GM20000 (cell line): ENCODE measurements around the gene CREB5.

Experiments
- DNase-seq: peaks from one replicate; pipeline ENCODE4 v3.0.0; 2012; ENCODE audit warnings: low spot score
- CTCF ChIP-seq: IDR thresholded peaks from 2 replicates; pipeline ENCODE4 v1.5.1; 2012; ENCODE audit warnings: mild to moderate bottlenecking, control low read depth; ENCODE audit errors: extremely low read depth, missing control alignments

CREB5 gene

DNA sequence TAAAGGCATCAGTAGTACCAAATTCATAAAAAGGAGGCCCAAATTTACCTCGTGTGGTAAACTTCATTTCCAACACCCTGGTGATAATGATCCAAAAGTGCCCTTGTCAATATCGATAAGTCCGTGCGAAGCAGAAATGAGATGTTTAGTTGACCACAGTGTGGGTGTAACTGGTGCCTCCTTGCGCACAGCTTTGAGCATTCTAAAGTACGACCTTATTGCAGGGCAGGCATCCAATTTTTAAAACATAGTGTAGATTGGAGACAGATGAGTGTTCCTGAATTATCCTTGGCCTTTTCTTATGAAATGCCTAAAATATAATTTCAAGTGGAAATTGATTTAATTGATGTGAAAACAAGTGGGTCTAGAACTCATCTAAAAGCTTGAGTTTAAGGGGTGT lies 297.4 kb downstream of the CREB5 start:
- DNase-seq: no peak
- TF ChIP-seq CTCF: no peak

GRCh38 chr7:28711114-28711513 lies 298.8 kb downstream of the CREB5 start:
- no peak for DNase-seq
- no peak for TF ChIP-seq CTCF

DNA sequence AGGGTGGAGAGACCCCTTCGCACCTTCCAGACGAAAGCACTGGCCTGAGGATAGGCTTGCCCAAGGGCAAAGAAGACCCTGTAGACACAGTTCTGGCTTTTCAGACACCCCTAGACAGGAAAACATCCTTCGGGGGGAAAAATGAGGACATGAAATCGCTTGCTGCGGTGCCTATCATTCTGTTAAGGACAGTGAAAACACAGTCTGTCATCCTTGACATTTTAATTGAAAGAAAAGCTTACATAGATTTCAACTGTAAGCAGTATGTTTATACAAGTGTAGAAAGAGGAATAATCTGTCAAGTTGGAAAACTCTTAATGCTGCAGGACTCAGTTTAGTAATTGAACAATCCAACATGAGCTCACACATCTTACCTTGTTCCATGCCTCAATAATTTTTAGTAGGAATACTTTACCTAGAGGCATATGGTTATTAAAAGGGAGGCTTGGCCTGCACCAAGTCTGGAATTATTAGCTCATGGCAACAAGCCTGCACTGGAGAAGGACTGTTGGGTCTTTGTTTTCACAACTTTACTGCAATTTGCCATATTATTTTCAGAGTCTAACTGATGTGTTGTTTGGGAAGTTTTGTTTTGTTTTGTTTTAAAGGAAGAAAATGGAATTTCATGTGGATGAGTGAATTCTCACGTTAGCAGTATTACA lies 302.3 kb downstream of the CREB5 start:
- no peak for TF ChIP-seq CTCF
- DNase-seq: no peak

DNA sequence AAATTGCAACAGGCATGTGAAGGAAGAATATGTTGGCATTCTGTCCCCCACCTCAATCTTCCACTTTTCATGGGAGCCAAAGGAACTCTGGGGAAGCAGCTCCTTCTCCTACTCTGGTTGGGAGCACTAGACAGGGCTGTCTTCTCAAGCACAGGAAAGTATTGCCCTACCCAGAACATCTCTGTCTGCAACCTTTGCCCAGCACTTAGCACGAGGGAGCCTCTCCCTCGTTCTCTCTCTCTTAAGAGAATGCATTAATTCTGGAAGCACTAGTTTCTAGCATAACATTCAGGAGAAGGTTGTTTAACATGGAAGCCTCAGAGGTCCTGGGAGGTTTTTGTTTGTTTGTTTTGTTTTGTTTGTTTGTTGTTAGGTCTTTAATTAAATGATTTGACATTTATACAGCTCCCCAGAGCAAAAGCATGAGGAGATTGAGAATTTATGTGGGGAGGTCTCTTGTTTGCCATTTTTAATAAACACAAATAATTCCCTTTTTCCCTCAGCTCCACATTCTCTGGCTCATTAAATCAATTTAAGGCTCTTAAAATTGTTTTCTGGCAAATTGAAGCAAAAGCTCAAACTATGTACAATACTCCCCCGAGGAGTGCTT lies 305.2 kb downstream of the CREB5 start:
- no peak for TF ChIP-seq CTCF
- DNase-seq: no peak

DNA sequence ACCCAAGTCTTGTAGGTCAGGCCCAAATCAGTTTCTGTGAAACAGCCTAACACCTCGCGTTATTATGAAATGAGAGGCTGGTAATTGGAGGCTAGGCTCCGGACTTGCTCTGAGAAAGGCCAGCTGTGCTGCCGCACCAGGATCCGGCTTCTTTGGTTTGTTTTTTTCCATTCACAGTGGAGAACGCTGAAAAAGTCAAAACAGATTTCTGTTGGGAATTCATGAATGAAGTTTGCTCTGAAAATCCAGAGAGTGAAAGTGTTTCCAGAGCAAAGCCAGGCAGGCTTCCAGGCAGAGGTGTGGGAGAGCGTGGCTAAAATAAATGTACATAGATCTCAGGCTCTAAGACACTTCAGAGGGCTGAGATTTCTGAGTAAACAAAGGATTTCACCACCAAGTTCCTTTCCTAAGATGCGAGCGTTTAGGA lies 305.8 kb downstream of the CREB5 start:
- no peak for TF ChIP-seq CTCF
- DNase-seq: no peak

DNA sequence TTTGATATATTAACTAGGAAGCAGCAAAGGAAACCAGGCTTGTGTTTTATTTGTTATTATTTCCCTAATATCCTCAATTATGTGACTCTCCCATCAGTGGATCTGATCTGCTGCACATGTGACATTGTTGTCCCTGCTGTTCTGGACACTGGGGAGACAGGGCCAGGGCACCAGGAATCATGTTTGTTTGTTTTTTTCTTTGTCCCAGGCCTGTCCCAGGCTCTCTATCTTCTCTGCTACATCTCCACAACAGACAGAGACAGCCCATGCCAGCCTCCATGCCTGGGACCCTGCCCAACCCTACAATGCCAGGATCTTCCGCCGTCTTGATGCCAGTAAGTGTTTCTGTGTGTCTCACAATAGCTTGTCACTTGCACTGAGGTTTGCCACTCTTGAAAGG lies 306.2 kb downstream of the CREB5 start:
- no peak for TF ChIP-seq CTCF
- no peak for DNase-seq

- no peak for DNase-seq
Observed at GRCh38 chr7:28722684-28723083, 310.4 kb downstream of the CREB5 start.

More at GRCh38 chr7:28722684-28723083, 310.4 kb downstream of the CREB5 start:
- no peak for TF ChIP-seq CTCF
